MG63 (cell line): Measurements from ENCODE around the gene PAF1. TPM values are rescaled to one million over a fixed set of nuclear protein-coding genes. Genes with fewer than 3 reads are reported as not detected.
A peak's percentile ranks its signal among the peaks of the same experiment; 100 is the strongest.
"Not testable (repeated sequence)": the region's sequence is repeated elsewhere in the genome, so short reads cannot be mapped to it uniquely, and the experiment has no call there.

Experiments used
- DNase-seq: peaks from one replicate; pipeline ENCODE4 v3.0.0-alpha.2; 2020
- H3K27me3 ChIP-seq: fragments of 250-450 bp; sonication (Bioruptor Pico); 2 replicates; pipeline ENCODE4 v1.5.1; 2020; ENCODE audit warnings: mild to moderate bottlenecking, moderate library complexity
- H3K36me3 ChIP-seq: fragments of 250-450 bp; sonication (Bioruptor Pico); 2 replicates; pipeline ENCODE4 v1.5.1; 2020; ENCODE audit warnings: mild to moderate bottlenecking, moderate library complexity
- H3K4me3 ChIP-seq: fragments of 250-450 bp; sonication (Bioruptor Pico); 2 replicates; pipeline ENCODE4 v1.5.1; 2020; ENCODE audit warnings: mild to moderate bottlenecking, moderate library complexity
- H3K9me3 ChIP-seq: fragments of 250-450 bp; sonication (Bioruptor Pico); 2 replicates; pipeline ENCODE4 v1.5.1; 2020; ENCODE audit warnings: mild to moderate bottlenecking, moderate library complexity
- total RNA-seq: library from RNA; depleted of rRNA; stranded (reverse); fragments of >200 nt; shearing (Covaris generic); gene quantifications from 2 replicates; pipeline ENCODE4 v1.2.3, GENCODE V29; 2014; ENCODE audit warnings: low replicate concordance

Gene PAF1
- total RNA-seq, 1 experiment from 2014 or later = 62.0 TPM

DNA sequence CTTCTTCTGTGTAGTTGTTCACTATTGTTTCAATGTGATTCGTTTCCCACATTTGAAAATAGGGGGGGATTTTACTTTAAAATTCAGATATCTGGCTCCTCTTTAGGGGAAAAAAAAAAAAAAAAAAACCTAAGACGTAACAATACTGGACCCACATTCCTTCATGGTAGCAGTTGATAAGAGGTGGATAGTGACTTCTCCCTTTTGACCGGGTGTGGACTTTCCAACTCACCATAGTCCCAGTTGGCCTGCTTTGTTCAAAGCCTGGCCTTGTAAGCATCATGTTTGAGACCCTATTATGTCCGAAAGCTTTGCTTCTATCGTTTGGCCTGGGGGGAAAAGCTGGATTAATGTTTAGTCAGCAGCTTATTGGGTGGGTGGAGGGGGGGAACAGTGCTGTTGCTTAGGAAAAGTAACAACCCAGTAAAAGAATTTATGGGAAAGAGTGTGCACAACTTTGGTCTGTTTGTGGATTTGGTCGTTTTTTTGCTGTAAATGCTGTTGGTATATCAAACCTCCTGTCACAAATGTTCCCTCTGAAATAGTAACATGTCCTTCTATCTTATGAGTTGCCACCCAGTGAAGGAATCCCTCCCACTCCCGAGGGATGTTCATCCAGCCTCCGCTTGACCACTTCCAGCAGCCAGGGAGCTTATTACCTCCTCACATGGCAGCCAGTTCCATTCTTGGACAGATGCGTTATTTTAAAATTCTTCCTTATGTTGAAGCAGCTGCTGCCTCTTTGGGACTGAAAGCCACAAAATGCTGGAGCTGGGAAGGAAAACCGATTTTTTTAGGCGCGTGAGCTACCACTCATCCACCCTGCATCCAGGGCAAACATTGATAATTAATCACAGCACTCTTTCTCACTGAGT, 38.3 kb downstream of the PAF1 start:
- H3K36me3 ChIP-seq = peaks cover 92% of the 10 kb centered on the region
- no peak for DNase-seq
- H3K9me3 ChIP-seq = no peaks in the 10 kb centered on the region
- H3K4me3 ChIP-seq = no peak overlapping the region
- no peaks in the 10 kb centered on the region for H3K27me3 ChIP-seq

DNA sequence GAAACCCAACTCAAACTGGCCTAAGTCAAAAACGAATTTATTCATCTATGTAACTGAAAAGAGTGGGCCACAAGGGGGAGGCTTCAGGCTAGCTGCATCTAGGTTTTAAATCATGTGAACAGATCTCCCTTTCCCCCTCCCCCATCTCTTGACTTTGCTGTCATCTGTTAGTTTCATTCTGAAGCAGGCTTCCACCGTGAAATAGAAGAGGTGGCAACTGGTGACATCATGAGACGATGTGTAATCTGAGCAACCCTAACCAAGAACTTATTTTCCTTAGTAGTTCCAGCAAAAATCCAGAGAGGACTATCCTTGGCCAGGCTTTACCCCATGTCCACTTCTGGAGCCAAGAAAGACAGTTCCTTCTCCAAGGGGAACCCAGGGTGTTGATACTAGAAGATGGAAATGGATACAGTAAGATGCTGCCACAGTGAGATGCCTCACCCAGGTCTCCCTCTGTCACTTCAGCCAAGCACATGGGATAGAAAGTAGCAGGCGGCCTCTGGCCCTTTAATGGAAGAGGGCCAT, 39.3 kb downstream of the PAF1 start:
- Histone ChIP-seq H3K9me3 (no peaks in the 10 kb centered on the region), H3K36me3 (peaks cover 91% of the 10 kb centered on the region), H3K4me3 (no peak overlapping the region), H3K27me3 (no peaks in the 10 kb centered on the region)
- DNase-seq = no peak

DNA sequence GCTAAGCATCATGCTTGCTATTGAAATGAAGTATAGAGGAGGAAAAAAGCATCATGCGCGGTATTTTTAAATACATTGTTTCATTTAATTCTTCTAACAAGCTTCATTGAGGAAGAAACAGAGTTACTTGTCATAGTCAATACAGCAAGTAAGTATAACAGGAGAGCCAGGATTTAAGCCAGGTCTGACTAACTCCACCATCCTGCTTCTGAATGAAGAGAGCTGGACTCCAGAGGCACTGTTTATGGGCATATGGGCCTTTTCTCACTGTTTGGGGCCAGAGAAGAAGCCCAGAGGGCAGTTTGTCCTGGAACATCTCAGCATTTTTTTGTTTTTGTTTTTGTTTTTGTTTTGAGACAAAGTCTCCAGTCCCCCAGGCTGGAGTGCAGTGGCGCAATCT, 40.8 kb downstream of the PAF1 start:
- no peaks in the 10 kb centered on the region for H3K9me3 ChIP-seq
- H3K36me3 ChIP-seq = peaks cover 90% of the 10 kb centered on the region
- no peak for DNase-seq
- no peak overlapping the region for H3K4me3 ChIP-seq
- no peaks in the 10 kb centered on the region for H3K27me3 ChIP-seq

DNA sequence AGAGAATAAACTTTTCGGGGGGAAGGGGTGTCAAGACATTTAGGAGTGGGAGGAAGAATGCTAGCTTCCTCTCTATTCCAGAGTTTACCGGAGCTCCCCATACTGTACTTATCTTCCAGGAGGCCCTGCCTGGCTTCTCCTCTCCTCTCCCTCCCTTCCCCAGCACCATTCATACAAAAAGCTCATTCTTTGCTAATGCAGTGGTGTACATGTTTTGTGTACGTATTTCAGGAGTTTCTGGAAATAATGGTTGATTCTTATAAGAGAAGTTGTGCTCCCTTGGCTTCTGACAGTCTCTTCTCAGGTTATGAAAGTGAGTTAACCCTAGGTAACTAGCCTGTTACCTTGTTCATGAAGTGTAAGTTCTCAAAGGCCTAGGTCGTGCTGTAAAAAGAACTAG, 41.6 kb downstream of the PAF1 start:
- no peak for DNase-seq
- H3K9me3 ChIP-seq = no peaks in the 10 kb centered on the region
- peaks cover 88% of the 10 kb centered on the region for H3K36me3 ChIP-seq
- no peak overlapping the region for H3K4me3 ChIP-seq
- no peaks in the 10 kb centered on the region for H3K27me3 ChIP-seq

DNA sequence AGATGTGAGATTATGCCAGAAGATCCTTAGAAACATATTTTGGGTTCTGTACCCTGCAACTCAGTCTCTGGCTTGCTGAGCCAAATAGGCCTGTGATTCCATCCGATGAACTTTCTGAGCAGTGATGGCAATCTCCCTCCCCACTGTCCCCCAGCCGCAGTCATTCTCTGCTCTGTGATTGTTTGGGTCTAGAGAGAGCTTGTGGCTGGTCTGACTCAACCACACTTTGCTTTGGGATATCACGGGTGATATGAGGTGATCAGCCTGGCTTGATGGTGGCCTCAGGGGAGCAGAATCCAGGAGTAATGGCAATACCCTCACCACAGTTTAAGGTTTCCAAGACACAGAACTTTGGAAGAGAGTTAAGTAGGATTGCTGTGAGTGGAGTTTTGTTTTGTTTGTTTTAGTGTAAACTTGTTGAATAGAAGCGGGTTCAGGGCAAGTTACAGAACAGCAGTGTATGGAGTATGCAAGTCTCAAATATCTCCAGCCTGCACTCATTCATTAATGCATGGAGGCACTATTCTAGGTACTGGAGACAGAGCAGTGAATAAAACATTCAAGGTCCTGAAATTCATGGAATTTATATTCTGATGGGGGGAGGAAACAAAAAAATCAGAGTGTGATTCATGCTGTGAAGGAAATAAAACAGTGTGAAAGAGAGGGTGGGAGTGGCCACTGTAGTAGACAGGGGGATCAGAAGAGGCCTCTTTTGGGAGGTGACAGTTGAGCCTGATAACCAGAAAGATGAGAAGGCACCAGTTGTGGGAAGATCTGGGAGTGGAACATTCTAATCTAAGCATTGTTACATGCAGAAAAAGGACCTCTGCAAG, 43.4 kb downstream of the PAF1 start:
- Histone ChIP-seq H3K27me3 (no peaks in the 10 kb centered on the region), H3K4me3 (no peak overlapping the region), H3K36me3 (peaks cover 82% of the 10 kb centered on the region), H3K9me3 (no peaks in the 10 kb centered on the region)
- DNase-seq = no peak

DNA sequence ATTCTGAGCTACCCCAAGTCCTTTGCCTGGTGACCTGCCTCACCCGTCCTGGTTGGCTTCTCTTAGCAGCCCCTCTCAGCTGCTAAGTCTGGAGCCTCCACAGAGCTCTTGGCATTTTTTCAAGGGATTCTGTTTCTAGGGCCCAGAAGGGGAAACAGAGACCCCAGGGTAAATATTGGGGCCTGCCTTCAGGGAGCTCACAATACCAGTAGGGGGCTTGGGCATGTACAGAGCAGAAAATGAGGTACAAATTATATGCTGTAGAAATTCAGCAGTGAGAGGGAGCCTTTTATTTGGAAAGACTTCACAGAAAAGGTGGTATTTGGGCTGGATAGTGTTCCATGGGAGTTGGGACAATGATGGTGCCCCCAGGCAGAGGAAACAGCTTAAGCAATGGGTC, 45.0 kb downstream of the PAF1 start:
- peaks cover 66% of the 10 kb centered on the region for H3K36me3 ChIP-seq
- no peak for DNase-seq
- no peaks in the 10 kb centered on the region for H3K9me3 ChIP-seq
- H3K27me3 ChIP-seq = no peaks in the 10 kb centered on the region
- no peak overlapping the region for H3K4me3 ChIP-seq

DNA sequence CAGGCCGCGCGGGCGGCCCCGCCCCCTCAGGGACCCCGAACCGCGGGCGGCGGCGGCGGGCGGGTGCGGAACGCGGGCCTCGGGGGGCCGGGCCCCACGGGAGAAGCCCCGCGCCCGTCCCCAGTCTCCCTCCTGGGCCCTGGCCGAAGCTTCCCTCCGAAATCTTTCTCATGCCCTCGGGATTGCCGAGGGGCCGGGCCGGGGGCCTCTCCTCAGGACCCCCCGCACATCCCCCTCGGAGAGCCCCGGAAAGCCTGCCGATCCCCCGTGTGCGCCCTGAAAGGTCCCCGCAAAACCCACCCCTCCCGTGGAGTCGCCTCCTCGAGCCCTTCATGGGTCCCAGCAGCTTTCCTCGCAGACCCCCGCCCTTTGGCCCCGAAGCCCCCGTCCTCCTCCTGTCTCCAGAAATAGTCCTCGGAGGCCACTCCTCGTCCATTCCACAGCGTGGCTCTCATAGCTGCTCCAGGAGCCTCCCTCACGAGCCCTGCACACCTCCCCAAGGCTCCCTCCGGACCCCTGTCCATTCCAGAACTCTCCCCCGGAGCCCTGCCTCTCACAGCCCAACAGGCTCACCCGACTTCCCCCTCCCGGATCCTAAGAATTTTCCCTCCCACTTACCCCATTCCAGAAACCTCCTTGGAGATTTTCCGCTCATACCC, 48.1 kb downstream of the PAF1 start:
- peaks cover 37% of the 10 kb centered on the region for H3K36me3 ChIP-seq
- no peak for DNase-seq

DNA sequence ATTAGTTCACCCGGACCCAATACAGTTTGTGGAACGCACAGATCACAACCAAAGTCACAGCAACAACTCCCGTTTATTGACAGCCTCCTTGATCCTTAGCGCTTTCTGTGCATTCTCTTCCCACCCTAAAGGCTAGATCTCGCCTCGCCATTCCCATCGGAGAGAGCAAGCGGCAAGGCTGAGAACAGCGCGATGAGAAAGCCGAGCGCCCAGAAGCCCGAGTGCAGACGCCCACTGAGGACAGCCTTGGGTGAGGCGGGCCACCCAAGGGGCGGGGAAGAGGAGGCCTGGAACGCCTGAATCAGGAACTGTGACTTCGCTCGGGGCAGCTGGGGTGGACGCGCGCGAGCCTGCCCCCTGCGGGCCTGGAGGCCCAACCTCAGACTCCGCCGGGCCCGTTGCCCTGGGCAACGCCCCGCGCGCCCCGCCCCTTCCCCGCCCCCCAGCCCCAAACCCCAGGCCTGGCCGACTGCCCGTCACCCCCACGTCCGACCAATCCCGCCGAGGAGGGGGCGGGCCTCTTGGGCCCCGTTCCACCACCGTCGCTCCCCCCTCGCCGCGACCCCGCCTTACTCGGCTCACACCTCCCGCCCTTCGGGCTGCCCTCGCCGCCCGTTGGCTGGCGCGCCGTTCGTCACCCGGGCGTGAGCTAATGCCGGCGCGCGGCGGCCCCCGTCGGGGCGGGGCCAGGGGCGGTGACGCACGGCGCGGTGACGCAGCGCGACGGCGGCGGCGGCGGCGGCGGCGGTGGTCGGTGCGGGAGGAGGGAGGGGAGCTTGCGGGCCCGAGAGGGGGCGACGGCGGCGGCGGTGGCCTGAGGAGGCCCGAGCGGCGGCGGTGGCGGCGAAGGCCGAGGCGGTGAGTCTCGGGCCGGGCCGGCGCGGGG, 48.9 kb downstream of the PAF1 start, which contains the start of gene SAMD4B:
Gene SAMD4B, plus strand, starts transcription at position 703 of the 886 bp plus-strand sequence. CDS start 14,473 bp downstream, outside the sequence.
- H3K9me3 ChIP-seq = no peaks in the 10 kb centered on the region
- DNase-seq = peak; percentile 99
- peak within 1 kb of the TSS; percentile 92 for H3K4me3 ChIP-seq
- H3K27me3 ChIP-seq = no peaks in the 10 kb centered on the region
- peaks cover 29% of the 10 kb centered on the region for H3K36me3 ChIP-seq

More for the DNA sequence above, 48.1 kb downstream of the PAF1 start:
- H3K4me3 ChIP-seq = peak overlapping the region; percentile 92
- H3K9me3 ChIP-seq = no peaks in the 10 kb centered on the region
- no peaks in the 10 kb centered on the region for H3K27me3 ChIP-seq

DNA sequence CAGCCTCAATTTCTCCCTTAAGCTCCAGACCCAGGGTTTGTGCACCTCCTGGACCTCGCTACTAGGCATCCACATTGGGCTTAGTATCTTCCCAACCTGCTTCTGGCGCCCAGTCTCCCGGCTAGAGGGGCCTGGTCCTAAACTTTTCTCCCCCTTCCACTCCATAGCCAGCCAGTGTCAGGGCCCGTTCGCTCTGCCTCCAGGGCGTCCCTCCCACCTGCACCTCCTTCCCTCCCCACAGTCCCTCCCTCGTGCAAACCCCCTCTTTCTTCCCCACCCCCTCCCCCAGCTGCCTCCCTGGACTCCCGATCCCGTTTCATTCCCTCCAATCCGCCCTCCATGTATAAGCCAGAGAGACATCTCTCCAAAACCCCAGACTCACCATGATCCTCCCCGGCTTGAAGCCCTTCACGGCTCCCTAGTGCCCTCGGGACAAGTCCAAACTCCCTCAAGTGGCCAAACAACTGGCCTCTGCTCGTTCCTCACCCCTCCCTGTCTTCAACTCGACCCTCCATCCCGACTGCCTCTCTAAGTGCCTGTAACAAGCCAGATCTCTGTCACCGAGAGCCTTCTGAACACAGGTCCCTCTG, 49.7 kb downstream of the PAF1 start:
- H3K27me3 ChIP-seq = no peaks in the 10 kb centered on the region
- no peaks in the 10 kb centered on the region for H3K9me3 ChIP-seq
- peaks cover 23% of the 10 kb centered on the region for H3K36me3 ChIP-seq
- DNase-seq = peak; percentile 25
- peak overlapping the region; percentile 87 for H3K4me3 ChIP-seq

DNA sequence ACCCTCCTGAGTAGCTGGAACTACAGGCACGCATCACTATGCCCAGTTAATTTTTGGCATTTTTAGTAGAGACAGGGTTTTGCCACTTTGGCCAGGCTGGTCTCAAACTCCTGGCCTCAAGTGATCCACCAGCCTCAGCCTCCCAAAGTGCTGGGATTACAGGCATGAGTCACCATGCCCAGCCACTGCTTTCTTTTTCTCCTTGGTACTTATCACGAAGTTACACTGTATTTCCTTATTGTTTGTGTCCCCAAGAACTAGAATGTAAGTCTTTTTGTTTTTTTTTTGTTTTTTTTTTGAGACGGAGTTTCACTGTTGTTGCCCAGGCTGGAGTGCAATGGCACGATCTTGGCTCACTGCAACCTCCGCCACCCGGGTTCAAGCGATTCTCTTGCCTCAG, 50.8 kb downstream of the PAF1 start:
- peaks cover 14% of the 10 kb centered on the region for H3K36me3 ChIP-seq
- not testable (repeated sequence) for H3K4me3 ChIP-seq, H3K27me3 ChIP-seq, H3K9me3 ChIP-seq
- peak; percentile 15 for DNase-seq

DNA sequence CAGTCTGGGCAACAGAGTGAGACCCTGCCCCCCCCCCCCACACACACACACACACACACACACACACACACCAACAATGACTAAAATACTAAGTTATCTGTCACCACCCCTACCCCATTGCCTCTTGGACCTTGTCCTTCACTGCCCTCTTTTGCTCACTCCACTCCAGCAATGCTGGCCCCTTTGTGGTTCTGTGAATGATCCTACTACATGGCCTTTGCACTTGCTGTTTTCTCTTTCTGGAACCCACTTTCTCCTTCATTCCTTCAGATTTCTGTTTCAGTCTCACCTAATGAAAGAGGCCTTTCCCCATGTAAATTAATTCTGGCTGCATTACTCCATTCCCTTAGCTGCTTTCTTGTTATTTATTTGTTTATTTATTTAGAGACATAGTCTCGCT, 51.2 kb downstream of the PAF1 start:
- no peak for DNase-seq
- peaks cover 10% of the 10 kb centered on the region for H3K36me3 ChIP-seq
- H3K27me3 ChIP-seq = no peaks in the 10 kb centered on the region

DNA sequence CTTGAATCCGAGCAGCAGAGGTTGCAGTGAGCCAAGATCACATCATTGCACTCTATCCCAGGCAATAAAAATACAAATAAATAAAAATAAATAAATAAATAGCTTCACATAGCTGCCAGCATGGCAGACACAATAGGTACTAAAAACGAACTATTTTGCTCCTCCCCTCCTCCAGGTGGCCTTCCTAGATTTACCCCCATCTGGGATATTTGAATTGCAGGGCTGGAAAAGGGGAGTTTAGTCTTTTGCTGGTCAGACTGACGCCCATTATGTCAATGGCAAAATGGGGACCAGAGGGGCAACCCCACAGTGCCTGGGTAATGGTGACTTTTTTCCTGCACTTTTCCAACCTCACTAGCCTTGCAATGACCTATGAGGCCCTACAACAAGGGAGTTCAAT, 54.4 kb downstream of the PAF1 start:
- H3K36me3 ChIP-seq = no peaks in the 10 kb centered on the region
- no peak overlapping the region for H3K4me3 ChIP-seq
- DNase-seq = no peak
- no peaks in the 10 kb centered on the region for H3K27me3 ChIP-seq
- H3K9me3 ChIP-seq = no peaks in the 10 kb centered on the region

More for the DNA sequence above, 51.2 kb downstream of the PAF1 start:
- H3K4me3 ChIP-seq = no peak overlapping the region
- H3K9me3 ChIP-seq = no peaks in the 10 kb centered on the region
